Mesenchymal stem cell (in vitro differentiated cells and primary cell): ENCODE measurements around the gene FOXA1.

Source experiments
- DNase-seq: peaks from one replicate; pipeline ENCODE4 v3.0.0-alpha.2; 2013
- H2AFZ ChIP-seq: one replicate; pipeline ENCODE4 v1.6.1; 2013; ENCODE audit warnings: low read depth, mild to moderate bottlenecking, control low read depth, inconsistent platforms, low read length, moderate library complexity
- H2AK5ac ChIP-seq: 2 replicates; pipeline ENCODE4 v1.6.1; 2013; ENCODE audit warnings: low read length, moderate library complexity, mild to moderate bottlenecking, inconsistent platforms; ENCODE audit not compliant: severe bottlenecking
- H2BK120ac ChIP-seq: one replicate; pipeline ENCODE4 v1.6.1; 2013; ENCODE audit warnings: low read depth, mild to moderate bottlenecking, inconsistent platforms, low read length, moderate library complexity
- H2BK12ac ChIP-seq, 2 experiments: one replicate each; pipeline ENCODE4 v1.6.1; 2013; ENCODE audit warnings: inconsistent platforms in 2 of 2, low read length in 2 of 2, mild to moderate bottlenecking in 2 of 2, moderate library complexity in 2 of 2, control low read depth in 1 of 2
- H2BK15ac ChIP-seq: one replicate; pipeline ENCODE4 v1.6.1; 2013; ENCODE audit warnings: mild to moderate bottlenecking, low read depth, inconsistent platforms; ENCODE audit not compliant: poor library complexity, severe bottlenecking
- H2BK5ac ChIP-seq: 2 replicates; pipeline ENCODE4 v1.6.1; 2013; ENCODE audit warnings: low read depth, mild to moderate bottlenecking, low read length, control low read depth, inconsistent platforms; ENCODE audit not compliant: poor library complexity, severe bottlenecking
- H3K14ac ChIP-seq, 2 experiments: one replicate each; pipeline ENCODE4 v1.6.1; 2013; ENCODE audit warnings: inconsistent platforms in 2 of 2, low read length in 2 of 2, control low read depth in 1 of 2, mild to moderate bottlenecking in 1 of 2, moderate library complexity in 1 of 2
- H3K18ac ChIP-seq, 2 experiments: one replicate each; pipeline ENCODE4 v1.6.1; 2013; ENCODE audit warnings: inconsistent platforms in 2 of 2, low read length in 2 of 2, control low read depth in 1 of 2, low read depth in 1 of 2, mild to moderate bottlenecking in 1 of 2
- H3K23ac ChIP-seq, 2 experiments: one replicate each; pipeline ENCODE4 v1.6.1; 2013; ENCODE audit warnings: inconsistent platforms in 2 of 2, low read length in 2 of 2, mild to moderate bottlenecking in 2 of 2, moderate library complexity in 2 of 2, control low read depth in 1 of 2
- H3K27ac ChIP-seq: 2 replicates; pipeline ENCODE4 v1.5.1; 2013; ENCODE audit warnings: mild to moderate bottlenecking, moderate library complexity, low read length, control low read depth, inconsistent platforms; ENCODE audit not compliant: poor library complexity, severe bottlenecking
- H3K27me3 ChIP-seq, 2 experiments: 2 replicates each; pipeline versions ENCODE4 v1.6.1 to v1.7.0; 2013; ENCODE audit warnings: low read length in 2 of 2, mild to moderate bottlenecking in 2 of 2, moderate library complexity in 2 of 2, control low read depth in 1 of 2, inconsistent platforms in 1 of 2; ENCODE audit not compliant: control insufficient read depth in 1 of 2, insufficient read depth in 1 of 2
- H3K36me3 ChIP-seq, 2 experiments: 2 replicates each; pipeline versions ENCODE4 v1.6.1 to v1.7.0; 2013; ENCODE audit warnings: low read length in 2 of 2, control low read depth in 1 of 2, inconsistent platforms in 1 of 2, low read depth in 1 of 2, mild to moderate bottlenecking in 1 of 2; ENCODE audit not compliant: insufficient read depth in 2 of 2, control insufficient read depth in 1 of 2
- H3K4ac ChIP-seq, 2 experiments: one replicate each; pipeline ENCODE4 v1.6.1; 2013; ENCODE audit warnings: inconsistent platforms in 2 of 2, low read length in 2 of 2, mild to moderate bottlenecking in 2 of 2, moderate library complexity in 2 of 2, control low read depth in 1 of 2, low read depth in 1 of 2
- H3K4me1 ChIP-seq: 2 replicates; pipeline ENCODE4 v1.6.1; 2013; ENCODE audit warnings: low read depth, low read length, control low read depth; ENCODE audit not compliant: control insufficient read depth, insufficient read depth
- H3K4me2 ChIP-seq: 2 replicates; pipeline ENCODE4 v1.6.1; 2013; ENCODE audit warnings: low read length, mild to moderate bottlenecking, inconsistent platforms; ENCODE audit not compliant: poor library complexity, severe bottlenecking
- H3K4me3 ChIP-seq, 2 experiments: 2 replicates each; pipeline versions ENCODE4 v1.5.1 to v1.7.0; 2013; ENCODE audit warnings: low read length in 2 of 2, mild to moderate bottlenecking in 2 of 2, control low read depth in 1 of 2, low read depth in 1 of 2; ENCODE audit not compliant: insufficient read depth in 1 of 2
- H3K79me1 ChIP-seq: replicated peaks from 2 replicates; pipeline ENCODE4 v1.6.1; 2013; ENCODE audit warnings: mild to moderate bottlenecking, control low read depth, low read length, inconsistent platforms; ENCODE audit not compliant: poor library complexity, severe bottlenecking
- H3K9ac ChIP-seq: 2 replicates; pipeline ENCODE4 v1.7.0; 2013; ENCODE audit warnings: mild to moderate bottlenecking, low read length, moderate library complexity
- H3K9me3 ChIP-seq: 2 replicates; pipeline ENCODE4 v1.7.0; 2013; ENCODE audit warnings: mild to moderate bottlenecking, low read length; ENCODE audit not compliant: control insufficient read depth
- H4K8ac ChIP-seq: one replicate; pipeline ENCODE4 v1.6.1; 2013; ENCODE audit warnings: inconsistent platforms, mild to moderate bottlenecking, low read length, moderate library complexity
- H4K91ac ChIP-seq: one replicate; pipeline ENCODE4 v1.6.1; 2013; ENCODE audit warnings: mild to moderate bottlenecking, low read length, inconsistent platforms
- WGBS: methylation state at CpG from one replicate; pipeline ENCODE4 v1.1.7; 2013; ENCODE audit warnings: mixed read lengths; 5-methylcytosine and 5-hydroxymethylcytosine counted together

Gene FOXA1

GRCh38 chr14:37638599-37638998 lies 43.5 kb upstream of the FOXA1 start:
- 60% methylated on average over 1 of the region's 2 CpGs for WGBS
- H2BK12ac ChIP-seq, result no peak overlapping the region
- no peak overlapping the region for H2AK5ac ChIP-seq
- no peaks in the 10 kb centered on the region for H3K4me1 ChIP-seq
- H4K91ac ChIP-seq, result no peak overlapping the region
- H3K23ac ChIP-seq, result no peak overlapping the region
- no peak overlapping the region for H3K4ac ChIP-seq
- no peak overlapping the region for H3K4me3 ChIP-seq
- no peak overlapping the region for H2BK5ac ChIP-seq
- no peak for DNase-seq
- no peak overlapping the region for H2AFZ ChIP-seq
- no peak overlapping the region for H2BK120ac ChIP-seq
- H3K79me1 ChIP-seq, result no peaks in the 10 kb centered on the region
- H4K8ac ChIP-seq, result no peak overlapping the region
- no peak overlapping the region for H3K14ac ChIP-seq
- H3K18ac ChIP-seq, result no peak overlapping the region
- no peak overlapping the region for H3K9ac ChIP-seq
- H3K36me3 ChIP-seq, result no peaks in the 10 kb centered on the region
- H2BK15ac ChIP-seq, result no peak overlapping the region
- H3K9me3 ChIP-seq, result peaks cover 5% of the 10 kb centered on the region
- H3K4me2 ChIP-seq, result no peak overlapping the region
- peaks cover 0 to 4% of the 10 kb centered on the region in 2 experiments for H3K27me3 ChIP-seq
- H3K27ac ChIP-seq, result no peak overlapping the region

DNA sequence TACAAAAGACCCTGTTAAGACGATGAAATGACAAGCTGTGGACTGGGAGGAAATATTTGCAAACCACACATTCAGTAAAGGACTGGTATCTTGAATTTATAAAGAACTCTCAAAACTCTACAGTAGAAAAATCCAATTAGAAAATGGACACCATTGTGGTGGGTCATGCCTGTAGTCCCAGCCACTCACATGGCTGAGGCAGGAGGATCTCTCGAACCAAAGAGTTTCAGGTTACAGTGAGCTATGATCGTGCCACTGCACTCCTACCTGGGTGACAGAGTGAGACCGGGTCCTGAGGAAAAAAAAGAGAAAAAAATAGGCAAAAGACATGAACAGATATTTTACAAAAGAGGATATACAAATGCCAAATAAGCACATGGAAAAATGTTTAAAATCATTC lies 42.3 kb upstream of the FOXA1 start:
- Histone ChIP-seq H2BK120ac (no peak overlapping the region), H3K79me1 (no peaks in the 10 kb centered on the region), H4K8ac (no peak overlapping the region), H3K9ac (no peak overlapping the region), H2BK12ac (no peak overlapping the region), H3K36me3 (no peaks in the 10 kb centered on the region), H4K91ac (no peak overlapping the region), H3K27ac (no peak overlapping the region), H3K4me3 (no peak overlapping the region), H3K9me3 (peaks cover 5% of the 10 kb centered on the region), H3K23ac (no peak overlapping the region), H2AFZ (no peak overlapping the region), H2BK5ac (no peak overlapping the region), H3K14ac (no peak overlapping the region), H3K27me3 (peaks cover 0 to 4% of the 10 kb centered on the region in 2 experiments), H2AK5ac (no peak overlapping the region), H3K4me2 (no peak overlapping the region), H3K4me1 (no peaks in the 10 kb centered on the region), H3K4ac (no peak overlapping the region), H2BK15ac (no peak overlapping the region), H3K18ac (no peak overlapping the region)
- no peak for DNase-seq
- 88% methylated on average over 1 of the region's 4 CpGs for WGBS

GRCh38 chr14:37625597-37626595 lies 30.8 kb upstream of the FOXA1 start:
- no peaks in the 10 kb centered on the region for H3K36me3 ChIP-seq

DNA sequence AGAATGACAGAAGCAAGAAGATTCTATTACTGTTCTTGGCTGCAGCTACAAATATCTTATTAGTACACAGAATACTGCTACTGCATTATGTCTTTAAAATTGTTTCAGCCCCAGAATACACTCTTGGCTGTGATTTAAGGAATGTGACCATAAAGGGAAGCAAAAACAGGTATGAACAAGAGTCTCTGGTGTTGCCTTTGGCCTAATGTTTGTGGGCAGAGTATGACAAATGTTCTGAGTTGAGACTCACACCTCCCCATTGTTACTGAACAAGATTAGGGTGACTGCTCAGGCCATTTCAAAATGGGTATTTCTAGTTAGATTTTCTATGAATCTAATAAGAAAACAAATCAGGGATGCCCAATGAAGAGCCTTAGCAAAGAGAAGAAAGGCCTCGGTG lies 28.9 kb upstream of the FOXA1 start:
- Histone ChIP-seq H3K27me3 (peaks cover 9% of the 10 kb centered on the region in 2 experiments), H4K91ac (no peak overlapping the region), H3K9ac (no peak overlapping the region), H2BK120ac (no peak overlapping the region), H3K36me3 (no peaks in the 10 kb centered on the region), H2BK15ac (no peak overlapping the region), H2BK5ac (no peak overlapping the region), H3K23ac (no peak overlapping the region), H3K79me1 (no peaks in the 10 kb centered on the region), H3K4me3 (no peak overlapping the region), H2AK5ac (no peak overlapping the region), H2AFZ (no peak overlapping the region), H3K4ac (no peak overlapping the region), H3K4me2 (no peak overlapping the region), H3K9me3 (no peaks in the 10 kb centered on the region), H3K14ac (no peak overlapping the region), H3K18ac (no peak overlapping the region), H4K8ac (no peak overlapping the region), H2BK12ac (no peak overlapping the region), H3K4me1 (peaks cover 8% of the 10 kb centered on the region), H3K27ac (no peak overlapping the region)
- 96% methylated on average over 1 of the region's 1 CpG for WGBS
- no peak for DNase-seq

More at GRCh38 chr14:37625597-37626595, 30.8 kb upstream of the FOXA1 start:
- H2BK12ac ChIP-seq, result no peak overlapping the region
- H2BK120ac ChIP-seq, result no peak overlapping the region
- H3K4me3 ChIP-seq, result no peak overlapping the region
- H3K27ac ChIP-seq, result no peak overlapping the region
- no peak overlapping the region for H3K14ac ChIP-seq
- no peak overlapping the region for H3K23ac ChIP-seq
- no peak overlapping the region for H2BK5ac ChIP-seq
- no peak overlapping the region for H4K8ac ChIP-seq
- H3K4ac ChIP-seq, result no peak overlapping the region
- no peak overlapping the region for H2AFZ ChIP-seq
- no peak overlapping the region for H2BK15ac ChIP-seq
- no peak overlapping the region for H3K18ac ChIP-seq
- H3K27me3 ChIP-seq, result peaks cover 6 to 9% of the 10 kb centered on the region in 2 experiments
- no peak overlapping the region for H4K91ac ChIP-seq
- no peak overlapping the region for H2AK5ac ChIP-seq
- H3K4me2 ChIP-seq, result no peak overlapping the region
- peaks cover 7% of the 10 kb centered on the region for H3K9me3 ChIP-seq
- no peaks in the 10 kb centered on the region for H3K79me1 ChIP-seq
- DNase-seq, result no peak
- WGBS, result 75% methylated on average over 5 of the region's 9 CpGs
- H3K4me1 ChIP-seq, result peaks cover 8% of the 10 kb centered on the region
- no peak overlapping the region for H3K9ac ChIP-seq
